Mononuclear cell (primary cell): Measurements from ENCODE around the gene CHDH. TPM values are rescaled to one million over a fixed set of nuclear protein-coding genes. Genes with fewer than 3 reads are reported as not detected.

Experiments
- H3K27me3 ChIP-seq: 2 replicates; pipeline ENCODE4 v1.6.0; 2011; ENCODE audit warnings: low read length, control low read depth; ENCODE audit not compliant: insufficient read depth
- H3K4me1 ChIP-seq: 2 replicates; pipeline ENCODE4 v1.5.1; 2011; ENCODE audit warnings: mild to moderate bottlenecking, low read length, control low read depth; ENCODE audit not compliant: insufficient read depth
- H3K4me3 ChIP-seq: 2 replicates; pipeline ENCODE4 v1.5.1; 2011; ENCODE audit warnings: mild to moderate bottlenecking, low read length, moderate library complexity
- H3K9me3 ChIP-seq: 2 replicates; pipeline ENCODE4 v1.5.1; 2011; ENCODE audit warnings: low read depth, mild to moderate bottlenecking, control low read depth, low read length
- total RNA-seq: library from RNA; depleted of rRNA; stranded (reverse); fragments of >200 nt; gene quantifications from one replicate; pipeline ENCODE4 v1.2.3, GENCODE V29; 2012

The CHDH gene
- total RNA-seq, 1 donor = under 0.01 TPM

DNA sequence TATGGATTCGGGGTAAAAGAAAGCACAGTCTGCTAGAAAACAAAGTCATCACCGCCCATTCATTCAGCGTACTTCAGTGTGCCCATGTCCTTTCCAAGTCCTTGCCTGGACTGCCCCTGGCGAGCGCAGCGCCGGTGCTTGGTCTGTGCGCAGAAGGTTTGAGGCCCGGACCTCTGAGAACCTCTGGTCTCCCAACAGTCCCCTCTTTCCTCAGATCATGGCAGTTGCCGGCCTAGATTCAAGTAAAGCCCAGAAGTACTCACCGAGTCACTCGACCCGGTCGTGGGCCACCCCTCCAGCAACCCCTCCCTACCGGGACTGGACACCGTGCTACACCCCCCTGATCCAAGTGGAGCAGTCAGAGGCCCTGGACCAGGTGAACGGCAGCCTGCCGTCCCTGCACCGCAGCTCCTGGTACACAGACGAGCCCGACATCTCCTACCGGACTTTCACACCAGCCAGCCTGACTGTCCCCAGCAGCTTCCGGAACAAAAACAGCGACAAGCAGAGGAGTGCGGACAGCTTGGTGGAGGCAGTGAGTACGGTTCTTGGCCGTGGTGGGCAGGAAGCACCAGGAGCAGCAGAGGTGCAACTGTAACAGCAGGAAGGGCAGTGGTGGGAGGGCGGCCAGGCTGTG is 36.3 kb downstream of the CHDH start:
- Histone ChIP-seq H3K9me3 (no peaks in the 10 kb centered on the region), H3K4me3 (no peak overlapping the region), H3K27me3 (no peaks in the 10 kb centered on the region), H3K4me1 (no peaks in the 10 kb centered on the region)

- Histone ChIP-seq H3K4me1 (no peaks in the 10 kb centered on the region), H3K4me3 (no peak overlapping the region), H3K27me3 (no peaks in the 10 kb centered on the region), H3K9me3 (no peaks in the 10 kb centered on the region)
Observed at GRCh38 chr3:53809267-53809666, 37.0 kb downstream of the CHDH start.

DNA sequence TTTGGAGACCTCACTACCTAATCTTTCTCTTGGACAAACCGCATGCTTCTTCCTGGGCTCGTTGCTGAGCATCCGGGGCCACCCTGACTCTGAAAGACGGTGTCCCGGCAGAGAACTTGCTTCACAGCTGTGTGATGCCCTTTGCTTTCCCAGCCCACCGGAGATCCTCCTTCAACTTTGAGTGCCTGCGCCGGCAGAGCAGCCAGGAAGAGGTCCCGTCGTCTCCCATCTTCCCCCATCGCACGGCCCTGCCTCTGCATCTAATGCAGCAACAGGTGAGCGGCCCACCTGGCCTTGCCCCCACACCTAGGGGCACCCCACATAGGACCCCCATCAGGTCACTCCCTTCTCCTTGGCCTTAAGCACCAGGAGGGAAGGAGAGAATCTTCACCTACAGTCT is 37.7 kb downstream of the CHDH start:
- H3K27me3 ChIP-seq = no peaks in the 10 kb centered on the region
- no peak overlapping the region for H3K4me3 ChIP-seq
- H3K9me3 ChIP-seq = no peaks in the 10 kb centered on the region
- no peaks in the 10 kb centered on the region for H3K4me1 ChIP-seq

GRCh38 chr3:53807117-53807810 is 39.0 kb downstream of the CHDH start:
- Histone ChIP-seq H3K9me3 (no peaks in the 10 kb centered on the region), H3K4me1 (no peaks in the 10 kb centered on the region), H3K27me3 (no peaks in the 10 kb centered on the region), H3K4me3 (no peak overlapping the region)

GRCh38 chr3:53806182-53807116 is 39.8 kb downstream of the CHDH start:
- H3K9me3 ChIP-seq = no peaks in the 10 kb centered on the region
- no peak overlapping the region for H3K4me3 ChIP-seq
- no peaks in the 10 kb centered on the region for H3K4me1 ChIP-seq

GRCh38 chr3:53805463-53806159 is 40.6 kb downstream of the CHDH start:
- H3K4me3 ChIP-seq = no peak overlapping the region
- no peaks in the 10 kb centered on the region for H3K9me3 ChIP-seq
- H3K4me1 ChIP-seq = no peaks in the 10 kb centered on the region
- H3K27me3 ChIP-seq = no peaks in the 10 kb centered on the region

More at GRCh38 chr3:53806182-53807116, 39.8 kb downstream of the CHDH start:
- no peaks in the 10 kb centered on the region for H3K27me3 ChIP-seq

GRCh38 chr3:53804697-53805462 is 41.3 kb downstream of the CHDH start:
- H3K4me1 ChIP-seq = no peaks in the 10 kb centered on the region

DNA sequence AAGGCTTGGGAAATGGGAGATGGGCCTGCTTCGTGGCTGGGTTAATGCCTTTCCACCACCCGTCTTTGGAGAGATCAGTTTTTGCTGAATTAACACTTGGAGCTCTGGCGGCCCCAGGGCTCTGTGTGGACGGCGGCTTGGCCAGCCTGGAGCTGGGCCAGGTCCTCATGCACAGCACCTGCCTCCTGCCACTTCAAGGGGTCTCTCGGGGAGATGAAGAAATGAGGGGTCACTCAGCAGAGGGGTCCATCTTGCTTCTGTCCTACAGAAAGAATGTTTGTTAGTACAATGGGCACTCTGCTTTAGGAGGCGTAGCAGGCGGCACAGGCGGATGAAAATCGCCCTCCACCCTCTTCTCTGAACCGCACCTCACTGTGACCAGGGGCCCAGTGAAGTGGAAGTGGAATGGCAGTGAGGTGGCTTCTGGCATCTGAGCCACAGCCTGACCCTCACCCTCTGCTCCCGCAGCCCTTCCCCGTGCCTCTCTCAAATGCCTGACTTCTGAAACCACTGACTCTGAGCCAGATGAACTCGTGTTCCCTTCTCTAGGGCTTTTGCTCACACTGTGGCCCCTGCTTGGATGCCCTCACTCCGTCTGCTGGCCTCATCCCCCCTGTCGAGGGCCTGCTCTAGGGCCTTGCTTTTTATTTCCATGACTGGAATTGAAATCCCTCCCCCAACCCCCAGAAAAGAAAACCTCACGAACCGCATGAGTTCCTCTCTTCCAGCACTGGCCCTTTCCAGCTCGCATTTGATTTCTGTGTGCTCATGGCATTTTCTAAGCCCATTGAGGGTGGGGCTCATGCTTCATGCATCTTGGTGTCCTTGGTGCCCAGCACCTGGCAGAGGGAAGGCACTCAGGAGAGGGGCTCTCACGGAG is 42.2 kb downstream of the CHDH start:
- Histone ChIP-seq H3K27me3 (no peaks in the 10 kb centered on the region), H3K4me1 (no peaks in the 10 kb centered on the region), H3K4me3 (no peak overlapping the region), H3K9me3 (no peaks in the 10 kb centered on the region)

More at GRCh38 chr3:53804697-53805462, 41.3 kb downstream of the CHDH start:
- H3K9me3 ChIP-seq = no peaks in the 10 kb centered on the region
- H3K4me3 ChIP-seq = no peak overlapping the region
- no peaks in the 10 kb centered on the region for H3K27me3 ChIP-seq

DNA sequence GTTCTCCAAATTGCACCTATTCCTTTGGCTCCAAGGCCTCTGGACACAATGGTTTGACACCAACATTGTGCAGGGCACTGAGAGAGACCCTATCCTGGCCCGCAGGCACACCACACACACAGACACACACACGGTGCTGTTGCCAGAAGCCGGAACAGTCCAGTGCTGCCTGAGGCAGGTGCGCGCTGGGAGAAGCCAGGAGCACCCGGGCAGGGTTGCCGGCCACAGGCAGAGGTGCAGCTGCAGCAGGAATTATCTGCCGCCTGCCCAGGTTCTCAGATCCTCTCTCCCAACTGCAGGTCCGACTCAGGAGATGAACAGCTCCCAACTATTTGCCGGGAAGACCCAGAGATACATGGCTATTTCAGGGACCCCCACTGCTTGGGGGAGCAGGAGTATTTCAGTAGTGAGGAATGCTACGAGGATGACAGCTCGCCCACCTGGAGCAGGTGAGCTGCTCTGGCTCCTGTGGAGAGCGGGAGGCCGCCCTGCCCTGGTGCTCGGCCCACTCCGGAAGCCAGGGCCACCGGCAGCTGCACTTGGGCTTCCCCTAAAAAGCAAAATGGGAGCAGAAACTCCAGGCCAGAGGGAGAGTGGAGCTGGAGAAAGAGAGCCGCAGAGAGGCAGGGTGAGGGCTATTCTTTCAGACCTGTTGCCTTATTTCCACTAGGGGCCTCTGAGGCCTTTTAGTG is 42.9 kb downstream of the CHDH start:
- H3K9me3 ChIP-seq = no peaks in the 10 kb centered on the region
- no peaks in the 10 kb centered on the region for H3K27me3 ChIP-seq
- H3K4me3 ChIP-seq = no peak overlapping the region
- H3K4me1 ChIP-seq = no peaks in the 10 kb centered on the region

DNA sequence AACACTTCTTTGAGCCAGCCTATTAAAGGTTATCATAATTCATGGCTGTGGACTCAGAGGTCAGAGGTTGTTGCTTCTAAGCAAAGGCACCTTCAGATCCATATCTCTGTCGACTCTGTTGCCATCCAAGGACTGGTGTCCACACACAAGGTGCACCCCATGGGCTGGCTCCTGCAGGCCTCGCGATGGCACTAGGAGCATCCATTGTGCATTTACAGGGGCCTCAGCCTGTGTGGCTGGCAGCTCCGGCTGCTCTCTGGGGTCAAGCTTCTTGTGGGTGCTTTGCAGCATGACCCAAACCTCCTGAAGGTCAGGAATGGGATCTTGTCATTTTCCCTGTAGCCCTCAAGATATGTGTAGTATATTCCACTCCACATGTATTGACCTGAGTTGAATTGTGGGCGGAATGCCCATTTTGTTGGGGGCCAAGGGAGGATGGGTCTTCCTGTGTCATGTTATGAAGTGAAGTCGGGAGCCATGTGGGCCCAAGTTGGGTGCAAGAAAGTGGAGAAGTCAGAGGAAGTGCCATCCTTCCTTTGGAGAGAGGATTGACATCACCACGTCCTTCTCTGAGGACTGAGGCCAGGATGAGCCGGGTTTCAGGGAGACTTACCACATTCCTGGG is 43.9 kb downstream of the CHDH start:
- no peaks in the 10 kb centered on the region for H3K27me3 ChIP-seq
- H3K4me3 ChIP-seq = no peak overlapping the region
- H3K4me1 ChIP-seq = no peaks in the 10 kb centered on the region
- no peaks in the 10 kb centered on the region for H3K9me3 ChIP-seq

DNA sequence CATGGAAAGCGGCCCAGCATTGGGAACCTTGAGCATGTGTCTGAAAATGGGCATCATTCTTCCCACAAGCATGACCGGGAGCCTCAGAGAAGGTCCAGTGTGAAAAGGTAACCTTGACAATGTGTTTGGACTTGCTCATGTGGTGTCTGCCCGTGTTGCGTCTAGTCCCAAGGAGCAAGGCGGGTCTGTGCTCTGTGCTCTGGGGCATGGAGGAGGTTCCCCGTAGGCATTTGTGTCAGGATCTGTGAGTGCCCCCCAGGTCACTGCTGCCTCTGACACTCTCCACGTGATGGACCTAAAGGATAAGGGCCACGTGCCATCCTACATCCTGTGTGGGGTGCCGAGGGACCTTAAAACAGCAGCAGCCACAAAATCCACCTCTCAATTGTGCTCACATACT is 44.9 kb downstream of the CHDH start:
- Histone ChIP-seq H3K9me3 (no peaks in the 10 kb centered on the region), H3K4me1 (no peaks in the 10 kb centered on the region), H3K27me3 (peaks cover 3% of the 10 kb centered on the region), H3K4me3 (no peak overlapping the region)

DNA sequence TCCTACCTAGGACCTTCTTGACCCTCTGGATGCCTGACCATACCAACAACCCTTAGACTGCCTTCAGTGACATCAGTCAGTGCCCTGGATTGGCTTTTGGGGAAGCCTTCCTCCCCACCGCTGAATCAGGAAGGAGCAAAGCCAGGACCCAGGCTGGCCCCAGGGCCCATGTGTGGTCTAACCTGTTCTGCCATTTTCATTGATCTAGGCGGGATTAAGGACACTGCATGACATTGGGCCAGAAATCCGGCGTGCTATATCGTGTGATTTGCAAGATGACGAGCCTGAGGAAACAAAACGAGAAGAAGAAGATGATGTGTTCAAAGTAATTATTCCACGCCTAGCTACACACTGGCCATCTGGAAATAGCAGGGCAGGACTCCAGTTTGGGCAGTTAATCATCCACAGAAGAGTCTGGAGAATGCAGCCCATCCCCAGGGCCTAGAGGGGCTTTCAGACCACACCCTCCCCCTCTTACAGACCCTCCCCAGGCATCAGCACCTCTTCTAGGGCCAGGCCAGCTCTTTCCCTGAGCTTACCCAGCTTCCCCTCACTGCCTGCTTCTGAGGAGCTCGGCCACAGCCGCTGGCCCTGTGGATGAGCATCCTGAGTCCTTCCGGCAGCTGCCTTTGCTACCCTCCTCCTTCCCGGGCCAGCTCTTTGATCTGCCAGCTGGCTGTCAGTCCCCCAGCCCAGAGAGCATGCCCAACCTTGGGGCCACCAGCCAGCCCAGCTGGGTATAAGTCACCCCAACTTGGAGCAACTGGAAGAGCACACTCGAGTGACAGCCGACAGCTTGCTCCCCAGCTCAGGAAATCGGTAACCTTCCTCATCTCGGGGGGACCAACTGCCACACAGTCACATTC is 45.9 kb downstream of the CHDH start:
- Histone ChIP-seq H3K4me3 (no peak overlapping the region), H3K9me3 (no peaks in the 10 kb centered on the region), H3K27me3 (peaks cover 3% of the 10 kb centered on the region), H3K4me1 (no peaks in the 10 kb centered on the region)
